A549 (cell line): ENCODE data around the gene LMAN2L. TPM values are rescaled to one million over a fixed set of nuclear protein-coding genes. Genes with fewer than 3 reads are reported as not detected.

ENCODE experiments used
- ATAC-seq, 2 experiments: fragments of 200-7000 bp in 1 of 2; fragments of >200 bp in 1 of 2; cut with Nextera tagmentation in 1 of 2; cut with Tn5 transposase in 1 of 2; 3 replicates each; pipeline versions ENCODE4 v1.8.0 to v1.9.1; 2018 to 2020; ENCODE audit warnings: mild to moderate bottlenecking in 1 of 2, moderate library complexity in 1 of 2
- CTCF ChIA-PET: fragments of 300-600 bp; sonication (Branson Sonifier 250); formaldehyde crosslinking; extraction: SDS; loops from one replicate; lab custom pipeline; 2021; ENCODE audit warnings: antibody characterized with exemption, inconsistent platforms; lab: Yijun Ruan, JAX
- POLR2A ChIA-PET: fragments of 350-600 bp; formaldehyde crosslinking; extraction: SDS; loops from one replicate; lab custom pipeline; 2021; ENCODE audit warnings: antibody characterized with exemption, inconsistent platforms; lab: Yijun Ruan, JAX
- DNase-seq, 2 experiments: peaks; one replicate each; pipeline versions ENCODE4 v3.0.0 to v3.0.0-alpha.2; 2011 to 2016; ENCODE audit warnings: low read depth in 1 of 2, low spot score in 1 of 2
- FAIRE-seq: peaks from 2 replicates; lab custom pipeline; 2011; peaks lifted over from hg19 to GRCh38; lab: Jason Lieb, UNC
- H3K27ac ChIP-seq, 2 experiments: fragments of >200 bp; sonication (Bioruptor Twin); formaldehyde crosslinking; 3 replicates each; pipeline ENCODE4 v1.5.1; 2016 to 2017
- H3K4me1 ChIP-seq: fragments of >200 bp; sonication (Bioruptor Twin); formaldehyde crosslinking; 3 replicates; pipeline ENCODE4 v1.6.1; 2016
- H3K4me2 ChIP-seq: fragments of >200 bp; sonication (Bioruptor Twin); formaldehyde crosslinking; 3 replicates; pipeline ENCODE4 v1.6.1; 2016
- H3K4me3 ChIP-seq: fragments of >200 bp; sonication (Bioruptor Twin); formaldehyde crosslinking; 3 replicates; pipeline ENCODE4 v1.5.1; 2016
- H3K9me3 ChIP-seq: fragments of >200 bp; sonication (Bioruptor Twin); formaldehyde crosslinking; 3 replicates; pipeline ENCODE4 v1.6.1; 2016
- CEBPB ChIP-seq, 2 experiments: fragments of >200 bp in 1 of 2; sonication (Bioruptor Twin) in 1 of 2; formaldehyde crosslinking in 1 of 2; IDR thresholded peaks; 2 replicates each; pipeline ENCODE4 v1.6.1; 2012 to 2016
- EHMT2 ChIP-seq: fragments of 200-600 bp; sonication (generic); IDR thresholded peaks from 2 replicates; pipeline ENCODE4 v1.6.1; 2016; ENCODE audit warnings: antibody characterized with exemption, low read depth, mild to moderate bottlenecking, moderate library complexity
- HDAC2 ChIP-seq: fragments of 200-600 bp; sonication (generic); IDR thresholded peaks from 2 replicates; pipeline ENCODE4 v1.6.1; 2016
- HEYL ChIP-seq: fragments of 250-450 bp; sonication (Bioruptor Pico); IDR thresholded peaks from 2 replicates; pipeline ENCODE4 v1.8.0; 2021; ENCODE audit warnings: mild to moderate bottlenecking, moderate library complexity
- HOXB13 ChIP-seq: fragments of 250-450 bp; sonication (Bioruptor Pico); IDR thresholded peaks from 2 replicates; pipeline ENCODE4 v1.5.0; 2020; ENCODE audit warnings: low read depth, mild to moderate bottlenecking, moderate library complexity
- HOXB5 ChIP-seq: fragments of 250-450 bp; sonication (Bioruptor Pico); IDR thresholded peaks from 2 replicates; pipeline ENCODE4 v1.5.0; 2020; ENCODE audit warnings: mild to moderate bottlenecking, moderate library complexity
- JUN ChIP-seq, 2 experiments: fragments of >200 bp; sonication (Bioruptor Twin); formaldehyde crosslinking; IDR thresholded peaks; 2 replicates in 1 of 2; 3 replicates in 1 of 2; pipeline ENCODE4 v1.6.1; 2016 to 2017
- KDM1A ChIP-seq: fragments of 200-600 bp; sonication (generic); IDR thresholded peaks from 2 replicates; pipeline ENCODE4 v1.6.1; 2016; ENCODE audit warnings: low read depth, mild to moderate bottlenecking
- MAZ ChIP-seq: fragments of 150-350 bp; IDR thresholded peaks from 2 replicates; pipeline ENCODE4 v1.6.1; 2014; ENCODE audit warnings: antibody characterized with exemption, low read depth, low read length, borderline replicate concordance
- NFE2L2 ChIP-seq: fragments of 150-350 bp; conservative IDR thresholded peaks from 2 replicates; pipeline ENCODE4 v1.6.1; 2014; ENCODE audit warnings: low read length
- NPAS2 ChIP-seq: fragments of 250-450 bp; sonication (Bioruptor Pico); IDR thresholded peaks from 2 replicates; pipeline ENCODE4 v1.8.0; 2022; ENCODE audit warnings: mild to moderate bottlenecking, moderate library complexity, borderline replicate concordance
- NR3C1 ChIP-seq: fragments of >200 bp; sonication (Bioruptor Twin); formaldehyde crosslinking; IDR thresholded peaks from 3 replicates; pipeline ENCODE4 v1.6.1; 2017
- POLR2AphosphoS2 ChIP-seq: conservative IDR thresholded peaks from 2 replicates; pipeline ENCODE4 v1.6.1; 2012; ENCODE audit warnings: low read length, improper control_type of control experiment, inconsistent platforms
- RAD21 ChIP-seq, 2 experiments: fragments of >200 bp in 1 of 2; sonication (Bioruptor Twin) in 1 of 2; formaldehyde crosslinking in 1 of 2; IDR thresholded peaks in 1 of 2; conservative IDR thresholded peaks in 1 of 2; 2 replicates in 1 of 2; 3 replicates in 1 of 2; pipeline ENCODE4 v1.6.1; 2012 to 2018; ENCODE audit warnings: inconsistent platforms in 1 of 2
- REST ChIP-seq: fragments of 200-600 bp; sonication (generic); IDR thresholded peaks from 2 replicates; pipeline ENCODE4 v1.6.1; 2016; ENCODE audit warnings: antibody characterized with exemption, mild to moderate bottlenecking, moderate library complexity
- RFX5 ChIP-seq: fragments of 450-650 bp; IDR thresholded peaks from 2 replicates; pipeline ENCODE4 v1.7.1; 2014; ENCODE audit warnings: antibody characterized with exemption, mild to moderate bottlenecking, moderate library complexity
- ZC3H11A ChIP-seq: fragments of 450-650 bp; IDR thresholded peaks from 2 replicates; pipeline ENCODE4 v1.6.1; 2014; ENCODE audit warnings: antibody characterized with exemption, mild to moderate bottlenecking
- ZFP36 ChIP-seq: fragments of 450-650 bp; IDR thresholded peaks from 2 replicates; pipeline ENCODE4 v1.6.1; 2014; ENCODE audit warnings: borderline replicate concordance; ENCODE audit not compliant: partially characterized antibody
- ZSCAN20 ChIP-seq: fragments of 250-450 bp; sonication (Bioruptor Pico); IDR thresholded peaks from 2 replicates; pipeline ENCODE4 v1.8.0; 2022; ENCODE audit warnings: mild to moderate bottlenecking, moderate library complexity
- WGBS: methylation state at CpG from one replicate; pipeline ENCODE4 v1.1.6; 2017; ENCODE audit errors: missing lambda C conversion rate; 5-methylcytosine and 5-hydroxymethylcytosine counted together
- polyA plus RNA-seq, 4 experiments: library from polyadenylated mRNA; depleted of rRNA in 3 of 4; stranded (reverse); fragments of >200 nt; fragmentation: RNase III in 1 of 4; extraction: RNeasy Plus Mini Kit Qiagen cat#74134 plus additional on column Dnase treatment in 1 of 4; gene quantifications; 2 replicates in 3 of 4; 3 replicates in 1 of 4; pipeline ENCODE4 v1.2.3, GENCODE V29; 2011 to 2017
- TF ChIP-seq, protein P1 (sequence below): fragments of 150-350 bp; IDR thresholded peaks from 2 replicates; pipeline ENCODE4 v1.6.1; 2014; ENCODE audit warnings: low read depth, mild to moderate bottlenecking, low read length

Gene LMAN2L
- polyA plus RNA-seq, 2 of the 4 experiments (the other 2 are of a cell fraction), result 24.3 to 28.0 TPM

- Histone ChIP-seq H3K4me3 (no peak overlapping the region), H3K4me1 (no peaks in the 10 kb centered on the region), H3K9me3 (no peaks in the 10 kb centered on the region), H3K27ac (no peak overlapping the region), H3K4me2 (no peak overlapping the region)
- no peak for DNase-seq
- CTCF ChIA-PET, result interaction anchor here (0.8 to 1.5 kb wide), 3 partner anchors 59 to 152 kb away, joined by 3 to 5 read pairs (median 4); partner anchors contain the start of gene CNNM4
- no peak for TF ChIP-seq RFX5
- no peak for TF ChIP-seq REST
- TF ChIP-seq HOXB5, result no peak
- TF ChIP-seq CEBPB (IDR thresholded peaks at IDR 0.05), result no peak
- no peak for TF ChIP-seq NR3C1
- TF ChIP-seq HDAC2, result no peak
- WGBS, result 93% methylated on average over 5 of the region's 6 CpGs
- no peak for FAIRE-seq
- POLR2A ChIA-PET, result no interaction called here
- no peak for ATAC-seq
Observed at GRCh38 chr2:96701636-96702035, 38.2 kb downstream of the LMAN2L start.

GRCh38 chr2:96700086-96700485 lies 39.8 kb downstream of the LMAN2L start:
- TF ChIP-seq NR3C1, result no peak
- no peak for ATAC-seq
- 95% methylated on average over 8 of the region's 8 CpGs for WGBS
- no peaks in the 10 kb centered on the region for H3K4me1 ChIP-seq
- H3K9me3 ChIP-seq, result no peaks in the 10 kb centered on the region
- H3K4me3 ChIP-seq, result no peak overlapping the region
- DNase-seq, result no peak
- FAIRE-seq, result no peak
- POLR2A ChIA-PET, result no interaction called here
- CTCF ChIA-PET, result interaction anchor here (0.5 to 1.3 kb wide), 4 partner anchors 12 to 413 kb away, joined by 3 read pairs; partner anchors contain the start of gene ANKRD36
- no peak overlapping the region for H3K4me2 ChIP-seq
- no peak overlapping the region for H3K27ac ChIP-seq

GRCh38 chr2:96699621-96700020 lies 40.2 kb downstream of the LMAN2L start:
- no peak overlapping the region for H3K27ac ChIP-seq
- ChIA-PET POLR2A (no interaction called here), CTCF (interaction anchor here (0.5 to 1.3 kb wide), 5 partner anchors 11 to 413 kb away, joined by 3 read pairs; partner anchors contain the start of gene ANKRD36)
- no peak for ATAC-seq
- TF ChIP-seq ZSCAN20 (no peak), NPAS2 (CRISPR knock-in tag) (no peak), ZC3H11A (no peak), CEBPB (IDR thresholded peaks at IDR 0.05) (no peak), MAZ (no peak), RAD21 (conservative IDR thresholded peaks at IDR 0.05 in 1 of 2, IDR thresholded peaks at IDR 0.05 in 1 of 2) (no peak), NFE2L2 (no peak), ZFP36 (no peak), JUN (IDR thresholded peaks at IDR 0.05) (no peak), HEYL (CRISPR knock-in tag) (no peak), KDM1A (no peak), HOXB13 (CRISPR knock-in tag) (no peak), EHMT2 (no peak), POLR2AphosphoS2 (no peak)
- TF ChIP-seq, protein P1, sequence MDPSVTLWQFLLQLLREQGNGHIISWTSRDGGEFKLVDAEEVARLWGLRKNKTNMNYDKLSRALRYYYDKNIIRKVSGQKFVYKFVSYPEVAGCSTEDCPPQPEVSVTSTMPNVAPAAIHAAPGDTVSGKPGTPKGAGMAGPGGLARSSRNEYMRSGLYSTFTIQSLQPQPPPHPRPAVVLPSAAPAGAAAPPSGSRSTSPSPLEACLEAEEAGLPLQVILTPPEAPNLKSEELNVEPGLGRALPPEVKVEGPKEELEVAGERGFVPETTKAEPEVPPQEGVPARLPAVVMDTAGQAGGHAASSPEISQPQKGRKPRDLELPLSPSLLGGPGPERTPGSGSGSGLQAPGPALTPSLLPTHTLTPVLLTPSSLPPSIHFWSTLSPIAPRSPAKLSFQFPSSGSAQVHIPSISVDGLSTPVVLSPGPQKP, result no peak
- no peak for DNase-seq
- no peak for FAIRE-seq
- no peak overlapping the region for H3K4me2 ChIP-seq
- H3K4me3 ChIP-seq, result no peak overlapping the region
- WGBS, result 89% methylated on average over 9 of the region's 9 CpGs
- no peaks in the 10 kb centered on the region for H3K4me1 ChIP-seq
- H3K9me3 ChIP-seq, result no peaks in the 10 kb centered on the region
